ENCODE measurements around the gene SENP5.

Gene SENP5

GRCh38 chr3:196942226-196942914, 74.7 kb downstream of the SENP5 start, which contains the start of gene NCBP2:
Gene NCBP2, minus strand, starts transcription at chr3:196942528. Its CDS starts 25 bp downstream, at chr3:196942503.
- H3K4me3 ChIP-seq (ENCODE audit: low read length) = peak within 1 kb of the TSS; percentile 98
- TF ChIP-seq ZNF274 (IDR thresholded peaks at IDR 0.05; ENCODE audit: low read depth, low read length) = no peak

GRCh38 chr3:196942915-196943277, 75.2 kb downstream of the SENP5 start:
- H3K4me3 ChIP-seq (ENCODE audit: low read length) = peak overlapping the region; percentile 98
- no peak for TF ChIP-seq ZNF274 (IDR thresholded peaks at IDR 0.05; ENCODE audit: low read depth, low read length)

- peak overlapping the region; percentile 98; the same call in 1 of the 2 replicates for H3K4me3 ChIP-seq (ENCODE audit: low read length)
Measured at GRCh38 chr3:196944037-196944790, 76.5 kb downstream of the SENP5 start.

- H3K4me3 ChIP-seq (ENCODE audit: low read length) = no peak overlapping the region
- TF ChIP-seq ZNF274 (IDR thresholded peaks at IDR 0.05; ENCODE audit: low read depth, low read length) = no peak
Measured at GRCh38 chr3:196947136-196947859, 79.6 kb downstream of the SENP5 start.

- no peak for TF ChIP-seq ZNF274 (IDR thresholded peaks at IDR 0.05; ENCODE audit: low read depth, low read length)
Measured at GRCh38 chr3:196947860-196948441, 80.2 kb downstream of the SENP5 start.

GRCh38 chr3:196948442-196949284, 80.9 kb downstream of the SENP5 start:
- TF ChIP-seq ZNF274 (IDR thresholded peaks at IDR 0.05; ENCODE audit: low read depth, low read length) = no peak
- H3K4me3 ChIP-seq (ENCODE audit: low read length) = no peak overlapping the region

More at GRCh38 chr3:196947860-196948441, 80.2 kb downstream of the SENP5 start:
- H3K4me3 ChIP-seq (ENCODE audit: low read length) = no peak overlapping the region

- no peak for TF ChIP-seq ZNF274 (IDR thresholded peaks at IDR 0.05; ENCODE audit: low read depth, low read length)
- H3K4me3 ChIP-seq (ENCODE audit: low read length) = no peak overlapping the region
Measured at GRCh38 chr3:196949285-196949619, 81.5 kb downstream of the SENP5 start.

GRCh38 chr3:196949750-196950149, 82.0 kb downstream of the SENP5 start:
- TF ChIP-seq ZNF274 (IDR thresholded peaks at IDR 0.05; ENCODE audit: low read depth, low read length) = no peak
- H3K4me3 ChIP-seq (ENCODE audit: low read length) = no peak overlapping the region

- H3K4me3 ChIP-seq (ENCODE audit: low read length) = no peak overlapping the region
- no peak for TF ChIP-seq ZNF274 (IDR thresholded peaks at IDR 0.05; ENCODE audit: low read depth, low read length)
Measured at GRCh38 chr3:196951371-196951770, 83.7 kb downstream of the SENP5 start.

- no peak overlapping the region for H3K4me3 ChIP-seq (ENCODE audit: low read length)
- no peak for TF ChIP-seq ZNF274 (IDR thresholded peaks at IDR 0.05; ENCODE audit: low read depth, low read length)
Measured at GRCh38 chr3:196954832-196955231, 87.1 kb downstream of the SENP5 start.

- no peak for TF ChIP-seq ZNF274 (IDR thresholded peaks at IDR 0.05; ENCODE audit: low read depth, low read length)
- H3K4me3 ChIP-seq (ENCODE audit: low read length) = no peak overlapping the region
Measured at GRCh38 chr3:196962108-196962929, 94.6 kb downstream of the SENP5 start.

- no peak for TF ChIP-seq ZNF274 (IDR thresholded peaks at IDR 0.05; ENCODE audit: low read depth, low read length)
- H3K4me3 ChIP-seq (ENCODE audit: low read length) = no peak overlapping the region
Measured at GRCh38 chr3:196962930-196963630, 95.4 kb downstream of the SENP5 start.

All from GM08714 (cell line).